ENCODE results near the gene TREML2. TPM values are rescaled to one million over a fixed set of nuclear protein-coding genes. Genes with fewer than 3 reads are reported as not detected.
A peak's percentile ranks its signal among the peaks of the same experiment; 100 is the strongest.

Gene TREML2
- total RNA-seq, 1 donor from 2014 or later, result not detected

DNA sequence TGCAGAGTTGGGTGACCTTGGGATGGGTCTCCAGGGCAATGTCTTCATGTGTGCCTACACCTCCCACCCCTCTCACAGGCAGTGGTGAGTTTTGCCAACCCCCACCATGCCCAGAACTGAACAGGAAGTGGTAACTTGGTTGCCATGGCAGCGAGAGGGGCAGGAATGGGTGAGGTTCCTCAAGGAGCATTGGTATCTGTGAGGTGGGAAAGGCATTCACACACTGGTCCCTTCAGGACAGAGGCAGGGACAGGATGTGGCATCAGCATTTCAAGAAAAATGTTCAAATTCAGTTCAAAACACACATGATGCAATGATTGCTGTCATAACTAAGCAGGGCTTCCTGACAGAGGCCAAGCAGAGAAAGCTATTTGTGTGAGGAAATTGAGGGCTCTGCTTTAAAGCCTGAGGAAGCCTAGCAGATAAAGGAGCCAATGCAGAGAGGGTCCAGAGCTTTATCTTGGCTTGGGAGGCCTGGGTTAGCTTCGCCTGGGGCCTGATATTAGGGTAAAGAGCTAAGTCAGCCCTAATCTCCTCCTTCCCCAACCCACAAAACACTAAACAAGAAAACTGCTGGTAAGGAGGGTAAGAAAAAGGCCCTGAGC lies 551 bp downstream of the TREML2 start:
- Histone ChIP-seq H3K27me3 (no peaks in the 10 kb centered on the region), H3K4me3 (no peak overlapping the region), H3K36me3 (no peaks in the 10 kb centered on the region), H3K27ac (no peak overlapping the region), H3K4me1 (no peaks in the 10 kb centered on the region), H3K9me3 (no peaks in the 10 kb centered on the region)
- TF ChIP-seq POLR2A (IDR thresholded peaks at IDR 0.05), result no peak
- no peak for TF ChIP-seq POLR2AphosphoS5 (IDR thresholded peaks at IDR 0.05; ENCODE audit: insufficient read depth in 1 of 2, low read depth in 1 of 2)
- intact Hi-C loops (cut with DNase I), result no loop called here
- DNase-seq (ENCODE audit: extremely low spot score in 2 of 2), result peak; percentile 52 to 86

DNA sequence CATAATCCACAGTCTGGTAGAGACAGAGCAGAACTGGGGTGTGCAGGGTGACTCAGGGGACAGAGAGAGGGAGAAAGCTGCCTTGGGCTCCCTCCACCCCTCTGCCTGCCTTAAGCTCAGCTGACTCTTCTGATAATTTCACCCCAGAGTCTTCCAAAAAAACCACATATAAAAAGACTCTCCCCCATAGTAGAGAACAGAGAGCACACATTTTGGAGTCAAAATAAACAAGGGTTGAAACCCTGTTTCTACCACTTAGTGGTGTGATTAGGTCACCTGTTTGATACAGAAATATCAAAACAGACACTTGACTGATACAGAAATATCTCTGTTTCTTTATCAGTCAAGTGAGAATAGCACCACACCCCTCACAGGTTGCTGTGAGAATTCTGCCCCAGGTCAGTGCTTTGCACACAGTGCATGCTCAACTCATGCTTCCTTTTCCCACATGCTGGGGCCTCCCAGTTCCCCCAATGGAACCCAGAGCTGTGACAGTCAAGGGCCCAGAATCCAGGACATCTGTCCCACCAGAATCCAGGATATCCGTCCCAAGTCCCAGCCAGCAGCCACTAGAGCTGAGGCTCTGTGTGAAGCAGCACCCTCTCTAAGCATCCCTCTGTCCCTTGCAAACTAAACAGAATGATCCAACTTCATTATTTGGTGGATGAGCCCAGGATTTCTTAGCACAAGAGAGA lies 1.2 kb downstream of the TREML2 start:
- no peaks in the 10 kb centered on the region for H3K4me1 ChIP-seq
- intact Hi-C loops (cut with DNase I), result no loop called here
- peak in 1 of 2 donors; percentile 64 for DNase-seq (ENCODE audit: extremely low spot score in 2 of 2)

DNA sequence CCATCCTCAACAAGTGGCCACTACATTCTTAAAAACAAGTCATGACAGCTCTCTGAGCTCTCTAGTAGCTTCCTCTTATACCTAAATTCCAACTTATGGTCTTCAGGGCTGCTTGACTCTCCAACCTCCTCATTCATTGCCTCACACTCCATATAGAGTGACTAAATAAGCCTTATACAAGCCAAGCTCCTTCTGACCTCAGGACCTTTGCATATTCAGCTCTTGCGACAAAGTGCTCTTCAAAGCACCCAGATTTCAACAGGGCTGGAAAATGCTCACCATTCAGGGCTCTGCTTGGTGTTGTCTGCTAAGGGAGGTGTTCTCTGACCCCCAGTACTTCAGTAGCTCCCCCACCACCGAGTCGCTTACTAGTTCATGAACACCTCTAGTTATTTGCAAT lies 3.7 kb downstream of the TREML2 start:
- H3K9me3 ChIP-seq, result no peaks in the 10 kb centered on the region
- TF ChIP-seq POLR2AphosphoS5 (IDR thresholded peaks at IDR 0.05; ENCODE audit: insufficient read depth in 1 of 2, low read depth in 1 of 2), result no peak
- no peak for TF ChIP-seq POLR2A (IDR thresholded peaks at IDR 0.05)
- TF ChIP-seq, protein P1, sequence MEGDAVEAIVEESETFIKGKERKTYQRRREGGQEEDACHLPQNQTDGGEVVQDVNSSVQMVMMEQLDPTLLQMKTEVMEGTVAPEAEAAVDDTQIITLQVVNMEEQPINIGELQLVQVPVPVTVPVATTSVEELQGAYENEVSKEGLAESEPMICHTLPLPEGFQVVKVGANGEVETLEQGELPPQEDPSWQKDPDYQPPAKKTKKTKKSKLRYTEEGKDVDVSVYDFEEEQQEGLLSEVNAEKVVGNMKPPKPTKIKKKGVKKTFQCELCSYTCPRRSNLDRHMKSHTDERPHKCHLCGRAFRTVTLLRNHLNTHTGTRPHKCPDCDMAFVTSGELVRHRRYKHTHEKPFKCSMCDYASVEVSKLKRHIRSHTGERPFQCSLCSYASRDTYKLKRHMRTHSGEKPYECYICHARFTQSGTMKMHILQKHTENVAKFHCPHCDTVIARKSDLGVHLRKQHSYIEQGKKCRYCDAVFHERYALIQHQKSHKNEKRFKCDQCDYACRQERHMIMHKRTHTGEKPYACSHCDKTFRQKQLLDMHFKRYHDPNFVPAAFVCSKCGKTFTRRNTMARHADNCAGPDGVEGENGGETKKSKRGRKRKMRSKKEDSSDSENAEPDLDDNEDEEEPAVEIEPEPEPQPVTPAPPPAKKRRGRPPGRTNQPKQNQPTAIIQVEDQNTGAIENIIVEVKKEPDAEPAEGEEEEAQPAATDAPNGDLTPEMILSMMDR (IDR thresholded peaks at IDR 0.05), result no peak
- H3K4me3 ChIP-seq, result no peak overlapping the region
- DNase-seq (ENCODE audit: extremely low spot score in 2 of 2), result peak in 1 of 2 donors; percentile 44
- H3K27me3 ChIP-seq, result no peaks in the 10 kb centered on the region
- H3K4me1 ChIP-seq, result no peaks in the 10 kb centered on the region
- H3K27ac ChIP-seq, result no peak overlapping the region
- intact Hi-C loops (cut with DNase I), result no loop called here
- H3K36me3 ChIP-seq, result no peaks in the 10 kb centered on the region

More for the DNA sequence above, 1.2 kb downstream of the TREML2 start:
- H3K27ac ChIP-seq, result no peak overlapping the region
- H3K9me3 ChIP-seq, result no peaks in the 10 kb centered on the region
- no peak overlapping the region for H3K4me3 ChIP-seq
- H3K27me3 ChIP-seq, result no peaks in the 10 kb centered on the region
- H3K36me3 ChIP-seq, result no peaks in the 10 kb centered on the region
- TF ChIP-seq, protein P1 (IDR thresholded peaks at IDR 0.05), result no peak
- TF ChIP-seq POLR2A (IDR thresholded peaks at IDR 0.05) (no peak), POLR2AphosphoS5 (IDR thresholded peaks at IDR 0.05; ENCODE audit: insufficient read depth in 1 of 2, low read depth in 1 of 2) (no peak)

DNA sequence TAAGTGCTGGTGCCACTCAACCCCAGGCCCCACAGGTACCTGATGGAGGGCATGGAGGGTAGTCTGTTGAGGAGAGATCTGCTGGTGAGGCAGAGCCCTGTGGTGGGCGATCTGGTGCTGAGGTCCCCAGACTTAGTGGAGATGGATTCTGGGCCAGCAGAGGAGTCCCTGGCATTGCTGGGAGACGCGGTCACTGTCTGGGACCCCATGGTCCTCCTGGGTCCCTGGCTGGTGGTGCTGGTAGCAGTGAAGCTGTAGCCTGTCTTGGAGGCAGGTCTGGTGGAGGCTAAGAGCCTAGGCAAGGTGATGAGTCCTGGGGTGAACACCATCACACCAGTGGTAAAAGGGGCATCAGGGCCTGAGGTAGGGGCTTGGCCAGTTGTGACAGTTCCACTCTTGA lies 6.6 kb downstream of the TREML2 start:
- no peak for DNase-seq (ENCODE audit: extremely low spot score in 2 of 2)
- Histone ChIP-seq H3K27me3 (no peaks in the 10 kb centered on the region), H3K4me1 (no peaks in the 10 kb centered on the region), H3K4me3 (no peak overlapping the region), H3K9me3 (no peaks in the 10 kb centered on the region), H3K36me3 (no peaks in the 10 kb centered on the region), H3K27ac (no peak overlapping the region)
- TF ChIP-seq, protein P1 (IDR thresholded peaks at IDR 0.05), result no peak
- TF ChIP-seq POLR2AphosphoS5 (IDR thresholded peaks at IDR 0.05; ENCODE audit: insufficient read depth in 1 of 2, low read depth in 1 of 2), result no peak
- TF ChIP-seq POLR2A (IDR thresholded peaks at IDR 0.05), result no peak
- intact Hi-C loops (cut with DNase I), result no loop called here

DNA sequence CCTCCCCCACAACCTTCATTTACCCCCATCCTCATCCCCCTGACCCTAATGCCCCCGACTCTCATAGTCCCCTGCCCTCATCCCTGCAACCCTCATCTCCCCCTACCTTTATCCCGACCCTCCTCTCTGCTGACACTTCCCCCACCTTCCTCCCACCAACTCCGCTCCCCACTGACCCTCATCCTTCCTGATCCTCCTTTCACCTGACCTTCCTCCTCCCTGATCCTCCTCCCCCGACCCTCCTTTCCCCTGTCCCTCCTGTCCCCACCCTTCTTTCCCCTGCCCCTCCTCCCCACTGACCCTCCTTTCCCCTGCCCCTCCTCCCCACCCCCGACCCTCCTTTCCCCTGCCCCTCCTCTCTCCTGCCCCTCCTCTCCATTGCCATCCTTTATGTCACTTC lies 7.1 kb downstream of the TREML2 start:
- DNase-seq (ENCODE audit: extremely low spot score in 2 of 2), result peak in 1 of 2 donors; percentile 18
- no peaks in the 10 kb centered on the region for H3K36me3 ChIP-seq
- no peak overlapping the region for H3K4me3 ChIP-seq
- intact Hi-C loops (cut with DNase I), result no loop called here
- H3K27me3 ChIP-seq, result no peaks in the 10 kb centered on the region
- TF ChIP-seq POLR2AphosphoS5 (IDR thresholded peaks at IDR 0.05; ENCODE audit: insufficient read depth in 1 of 2, low read depth in 1 of 2) (no peak), POLR2A (IDR thresholded peaks at IDR 0.05) (no peak)
- TF ChIP-seq, protein P1 (IDR thresholded peaks at IDR 0.05), result no peak
- no peak overlapping the region for H3K27ac ChIP-seq
- H3K4me1 ChIP-seq, result no peaks in the 10 kb centered on the region
- no peaks in the 10 kb centered on the region for H3K9me3 ChIP-seq

Data from vagina (tissue), 2 donors.